ENCODE results near the gene IFT81.

IFT81 gene

GRCh38 chr12:110159671-110160245, 35.6 kb downstream of the IFT81 start:
- DNase-seq: no peak

- no peak for DNase-seq
These were observed 41.5 kb downstream of the IFT81 start for GRCh38 chr12:110165540-110166159.

- no peak for DNase-seq
These were observed 44.7 kb downstream of the IFT81 start for GRCh38 chr12:110168732-110169455.

- DNase-seq: no peak
These were observed 46.5 kb downstream of the IFT81 start for GRCh38 chr12:110170535-110171185.

- DNase-seq: no peak
These were observed 47.0 kb downstream of the IFT81 start for GRCh38 chr12:110171186-110171538.

GRCh38 chr12:110171636-110172035, 47.5 kb downstream of the IFT81 start:
- DNase-seq: no peak

GRCh38 chr12:110174373-110174996, 50.3 kb downstream of the IFT81 start:
- DNase-seq: no peak

- no peak for DNase-seq
These were observed 51.0 kb downstream of the IFT81 start for GRCh38 chr12:110175201-110175600.

GRCh38 chr12:110176745-110177144, 52.6 kb downstream of the IFT81 start:
- no peak for DNase-seq

- no peak for DNase-seq
These were observed 55.1 kb downstream of the IFT81 start for GRCh38 chr12:110179291-110179690.

GRCh38 chr12:110180591-110181005, 56.4 kb downstream of the IFT81 start:
- DNase-seq: no peak

- no peak for DNase-seq
These were observed 58.1 kb downstream of the IFT81 start for GRCh38 chr12:110182281-110182680.

- no peak for DNase-seq
These were observed 59.2 kb downstream of the IFT81 start for GRCh38 chr12:110183386-110183785.

- no peak for DNase-seq
These were observed 61.5 kb downstream of the IFT81 start for GRCh38 chr12:110185626-110186025.

- no peak for DNase-seq
These were observed 61.9 kb downstream of the IFT81 start for GRCh38 chr12:110186059-110186458.

- DNase-seq: no peak
These were observed 69.0 kb downstream of the IFT81 start for GRCh38 chr12:110193196-110193595.

GRCh38 chr12:110197003-110197402, 72.8 kb downstream of the IFT81 start:
- no peak for DNase-seq

GRCh38 chr12:110198386-110198785, 74.2 kb downstream of the IFT81 start:
- DNase-seq: no peak

GRCh38 chr12:110199339-110200123, 75.4 kb downstream of the IFT81 start:
- DNase-seq: no peak

- no peak for DNase-seq
These were observed 75.9 kb downstream of the IFT81 start for GRCh38 chr12:110200124-110200417.

GRCh38 chr12:110201995-110202394, 77.8 kb downstream of the IFT81 start:
- no peak for DNase-seq

GRCh38 chr12:110203546-110203945, 79.4 kb downstream of the IFT81 start:
- no peak for DNase-seq

- DNase-seq: no peak
These were observed 81.8 kb downstream of the IFT81 start for GRCh38 chr12:110205931-110206330.

All from NCI-H1417 treated with DMSO at 0.1 percent for 48 hours (cell line).